ENCODE results near the gene SDHB. TPM values are rescaled to one million over a fixed set of nuclear protein-coding genes. Genes with fewer than 3 reads are reported as not detected.

Gene SDHB
- total and polyA plus RNA-seq, 10 of the 15 experiments (the other 5 are each of a cell fraction or from before 2014, with no cell fraction given), result 101 to 319 (median 188) TPM

DNA sequence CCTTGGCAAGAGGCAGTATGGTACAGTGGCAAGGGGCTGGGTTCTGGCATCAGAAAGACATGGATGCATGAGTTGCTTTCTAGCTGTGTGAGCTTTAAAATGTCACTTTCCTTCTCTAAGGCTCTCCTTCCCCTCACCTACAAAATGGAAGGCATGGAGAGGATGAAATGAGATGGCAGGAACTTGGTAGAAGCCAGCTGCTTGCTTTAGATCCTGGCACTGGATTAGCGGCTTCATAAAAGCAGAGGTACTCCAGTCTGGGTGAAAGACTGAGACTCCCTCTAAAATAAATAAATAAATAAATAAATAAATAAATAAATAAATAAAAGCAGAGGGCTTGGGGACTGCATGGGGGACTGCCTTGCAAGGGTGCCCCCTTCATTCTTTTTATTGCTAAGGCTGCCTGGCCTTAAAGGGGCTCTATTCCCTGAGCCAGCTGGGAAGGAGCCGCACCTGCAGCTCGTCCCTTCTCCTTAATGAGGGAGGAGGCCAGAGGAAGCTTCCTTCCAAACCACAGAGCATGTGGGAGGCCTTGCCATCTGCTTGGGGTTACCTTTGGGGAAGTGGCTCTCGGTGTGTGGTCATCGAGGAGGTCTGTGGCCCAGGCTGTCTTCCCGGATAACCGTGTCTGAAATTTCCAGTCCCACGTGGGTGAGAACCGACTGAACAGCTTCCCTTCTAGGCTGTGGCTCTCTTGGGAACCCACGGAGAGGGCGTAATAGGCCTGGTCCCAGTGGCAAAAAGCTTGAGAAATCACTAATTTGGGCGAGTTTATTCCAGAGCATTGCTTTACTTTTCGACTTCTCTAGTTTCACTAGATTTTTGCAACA is 40.1 kb downstream of the SDHB start (continued):
- TF ChIP-seq EP300 (IDR thresholded peaks at IDR 0.05; ENCODE audit: borderline replicate concordance in 1 of 2, control insufficient read depth in 1 of 2, low read depth in 2 of 2, low read length in 2 of 2) (no peak), SMAD1 (IDR thresholded peaks at IDR 0.05; ENCODE audit: low read depth, partially characterized antibody) (no peak), HCFC1 (IDR thresholded peaks at IDR 0.05; ENCODE audit: low read length) (no peak), IKZF1 (conservative IDR thresholded peaks at IDR 0.05) (peak; percentile 60), LARP7 (IDR thresholded peaks at IDR 0.05) (no peak), ZNF207 (IDR thresholded peaks at IDR 0.05; ENCODE audit: borderline replicate concordance) (no peak), NFXL1 (IDR thresholded peaks at IDR 0.05; ENCODE audit: borderline replicate concordance) (no peak), ATF7 (IDR thresholded peaks at IDR 0.05; ENCODE audit: low read depth) (no peak), DPF2 (IDR thresholded peaks at IDR 0.05) (peak; percentile 30; the same call in 1 of the 2 replicates), RELA (IDR thresholded peaks at IDR 0.05; ENCODE audit: borderline replicate concordance, partially characterized antibody) (no peak), STAT3 (IDR thresholded peaks at IDR 0.05; ENCODE audit: low read depth, low read length) (no peak), CHD1 (IDR thresholded peaks at IDR 0.05; ENCODE audit: low read depth, low read length) (no peak), BACH1 (IDR thresholded peaks at IDR 0.05; ENCODE audit: borderline replicate concordance) (no peak), EED (IDR thresholded peaks at IDR 0.05; ENCODE audit: low read depth) (peak; percentile 62), CBX5 (IDR thresholded peaks at IDR 0.05; ENCODE audit: low read depth) (no peak)
- TF ChIP-seq, protein P1, sequence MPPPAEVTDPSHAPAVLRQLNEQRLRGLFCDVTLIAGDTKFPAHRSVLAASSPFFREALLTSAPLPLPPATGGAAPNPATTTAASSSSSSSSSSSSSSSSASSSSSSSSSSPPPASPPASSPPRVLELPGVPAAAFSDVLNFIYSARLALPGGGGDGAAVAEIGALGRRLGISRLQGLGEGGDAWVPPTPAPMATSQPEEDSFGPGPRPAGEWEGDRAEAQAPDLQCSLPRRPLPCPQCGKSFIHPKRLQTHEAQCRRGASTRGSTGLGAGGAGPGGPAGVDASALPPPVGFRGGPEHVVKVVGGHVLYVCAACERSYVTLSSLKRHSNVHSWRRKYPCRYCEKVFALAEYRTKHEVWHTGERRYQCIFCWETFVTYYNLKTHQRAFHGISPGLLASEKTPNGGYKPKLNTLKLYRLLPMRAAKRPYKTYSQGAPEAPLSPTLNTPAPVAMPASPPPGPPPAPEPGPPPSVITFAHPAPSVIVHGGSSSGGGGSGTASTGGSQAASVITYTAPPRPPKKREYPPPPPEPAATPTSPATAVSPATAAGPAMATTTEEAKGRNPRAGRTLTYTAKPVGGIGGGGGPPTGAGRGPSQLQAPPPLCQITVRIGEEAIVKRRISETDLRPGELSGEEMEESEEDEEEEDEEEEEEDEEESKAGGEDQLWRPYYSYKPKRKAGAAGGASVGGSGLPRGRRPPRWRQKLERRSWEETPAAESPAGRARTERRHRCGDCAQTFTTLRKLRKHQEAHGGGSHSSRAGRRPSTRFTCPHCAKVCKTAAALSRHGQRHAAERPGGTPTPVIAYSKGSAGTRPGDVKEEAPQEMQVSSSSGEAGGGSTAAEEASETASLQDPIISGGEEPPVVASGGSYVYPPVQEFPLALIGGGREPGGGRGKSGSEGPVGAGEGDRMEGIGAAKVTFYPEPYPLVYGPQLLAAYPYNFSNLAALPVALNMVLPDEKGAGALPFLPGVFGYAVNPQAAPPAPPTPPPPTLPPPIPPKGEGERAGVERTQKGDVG (CRISPR knock-in tag; IDR thresholded peaks at IDR 0.05), result no peak
- TF ChIP-seq, protein P2, sequence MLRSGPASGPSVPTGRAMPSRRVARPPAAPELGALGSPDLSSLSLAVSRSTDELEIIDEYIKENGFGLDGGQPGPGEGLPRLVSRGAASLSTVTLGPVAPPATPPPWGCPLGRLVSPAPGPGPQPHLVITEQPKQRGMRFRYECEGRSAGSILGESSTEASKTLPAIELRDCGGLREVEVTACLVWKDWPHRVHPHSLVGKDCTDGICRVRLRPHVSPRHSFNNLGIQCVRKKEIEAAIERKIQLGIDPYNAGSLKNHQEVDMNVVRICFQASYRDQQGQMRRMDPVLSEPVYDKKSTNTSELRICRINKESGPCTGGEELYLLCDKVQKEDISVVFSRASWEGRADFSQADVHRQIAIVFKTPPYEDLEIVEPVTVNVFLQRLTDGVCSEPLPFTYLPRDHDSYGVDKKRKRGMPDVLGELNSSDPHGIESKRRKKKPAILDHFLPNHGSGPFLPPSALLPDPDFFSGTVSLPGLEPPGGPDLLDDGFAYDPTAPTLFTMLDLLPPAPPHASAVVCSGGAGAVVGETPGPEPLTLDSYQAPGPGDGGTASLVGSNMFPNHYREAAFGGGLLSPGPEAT (IDR thresholded peaks at IDR 0.05; ENCODE audit: low read depth), result no peak
- TF ChIP-seq, protein P3, sequence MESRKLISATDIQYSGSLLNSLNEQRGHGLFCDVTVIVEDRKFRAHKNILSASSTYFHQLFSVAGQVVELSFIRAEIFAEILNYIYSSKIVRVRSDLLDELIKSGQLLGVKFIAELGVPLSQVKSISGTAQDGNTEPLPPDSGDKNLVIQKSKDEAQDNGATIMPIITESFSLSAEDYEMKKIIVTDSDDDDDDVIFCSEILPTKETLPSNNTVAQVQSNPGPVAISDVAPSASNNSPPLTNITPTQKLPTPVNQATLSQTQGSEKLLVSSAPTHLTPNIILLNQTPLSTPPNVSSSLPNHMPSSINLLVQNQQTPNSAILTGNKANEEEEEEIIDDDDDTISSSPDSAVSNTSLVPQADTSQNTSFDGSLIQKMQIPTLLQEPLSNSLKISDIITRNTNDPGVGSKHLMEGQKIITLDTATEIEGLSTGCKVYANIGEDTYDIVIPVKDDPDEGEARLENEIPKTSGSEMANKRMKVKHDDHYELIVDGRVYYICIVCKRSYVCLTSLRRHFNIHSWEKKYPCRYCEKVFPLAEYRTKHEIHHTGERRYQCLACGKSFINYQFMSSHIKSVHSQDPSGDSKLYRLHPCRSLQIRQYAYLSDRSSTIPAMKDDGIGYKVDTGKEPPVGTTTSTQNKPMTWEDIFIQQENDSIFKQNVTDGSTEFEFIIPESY (IDR thresholded peaks at IDR 0.05), result no peak
- TF ChIP-seq, protein P4, sequence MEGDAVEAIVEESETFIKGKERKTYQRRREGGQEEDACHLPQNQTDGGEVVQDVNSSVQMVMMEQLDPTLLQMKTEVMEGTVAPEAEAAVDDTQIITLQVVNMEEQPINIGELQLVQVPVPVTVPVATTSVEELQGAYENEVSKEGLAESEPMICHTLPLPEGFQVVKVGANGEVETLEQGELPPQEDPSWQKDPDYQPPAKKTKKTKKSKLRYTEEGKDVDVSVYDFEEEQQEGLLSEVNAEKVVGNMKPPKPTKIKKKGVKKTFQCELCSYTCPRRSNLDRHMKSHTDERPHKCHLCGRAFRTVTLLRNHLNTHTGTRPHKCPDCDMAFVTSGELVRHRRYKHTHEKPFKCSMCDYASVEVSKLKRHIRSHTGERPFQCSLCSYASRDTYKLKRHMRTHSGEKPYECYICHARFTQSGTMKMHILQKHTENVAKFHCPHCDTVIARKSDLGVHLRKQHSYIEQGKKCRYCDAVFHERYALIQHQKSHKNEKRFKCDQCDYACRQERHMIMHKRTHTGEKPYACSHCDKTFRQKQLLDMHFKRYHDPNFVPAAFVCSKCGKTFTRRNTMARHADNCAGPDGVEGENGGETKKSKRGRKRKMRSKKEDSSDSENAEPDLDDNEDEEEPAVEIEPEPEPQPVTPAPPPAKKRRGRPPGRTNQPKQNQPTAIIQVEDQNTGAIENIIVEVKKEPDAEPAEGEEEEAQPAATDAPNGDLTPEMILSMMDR (IDR thresholded peaks at IDR 0.05 in 2 of 3, conservative IDR thresholded peaks at IDR 0.05 in 1 of 3; ENCODE audit: control insufficient read depth in 2 of 3, extremely low read depth in 1 of 3, insufficient read depth in 1 of 3, low read depth in 3 of 3, low read length in 3 of 3), result no peak
- TF ChIP-seq, protein P5, sequence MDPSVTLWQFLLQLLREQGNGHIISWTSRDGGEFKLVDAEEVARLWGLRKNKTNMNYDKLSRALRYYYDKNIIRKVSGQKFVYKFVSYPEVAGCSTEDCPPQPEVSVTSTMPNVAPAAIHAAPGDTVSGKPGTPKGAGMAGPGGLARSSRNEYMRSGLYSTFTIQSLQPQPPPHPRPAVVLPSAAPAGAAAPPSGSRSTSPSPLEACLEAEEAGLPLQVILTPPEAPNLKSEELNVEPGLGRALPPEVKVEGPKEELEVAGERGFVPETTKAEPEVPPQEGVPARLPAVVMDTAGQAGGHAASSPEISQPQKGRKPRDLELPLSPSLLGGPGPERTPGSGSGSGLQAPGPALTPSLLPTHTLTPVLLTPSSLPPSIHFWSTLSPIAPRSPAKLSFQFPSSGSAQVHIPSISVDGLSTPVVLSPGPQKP (IDR thresholded peaks at IDR 0.05; ENCODE audit: low read depth, low read length), result no peak

All from GM12878 (cell line).